HepG2 (cell line): Measurements from ENCODE around the gene SGSM1. TPM values are rescaled to one million over a fixed set of nuclear protein-coding genes. Genes with fewer than 3 reads are reported as not detected.

Source experiments
- ATF7 ChIP-seq, 2 experiments: fragments of 450-650 bp in 1 of 2; sonication (generic) in 1 of 2; formaldehyde crosslinking in 1 of 2; IDR thresholded peaks; 2 replicates each; pipeline versions ENCODE4 v1.4.0 to v1.6.1; 2016 to 2020; ENCODE audit warnings: antibody characterized with exemption in 1 of 2, mild to moderate bottlenecking in 1 of 2, missing genetic modification reagents in 1 of 2
- BCL6 ChIP-seq: IDR thresholded peaks from 2 replicates; pipeline ENCODE4 v1.6.1; 2016; ENCODE audit warnings: missing genetic modification reagents, missing compliant biosample characterization
- CC2D1A ChIP-seq: sonication (generic); formaldehyde crosslinking; IDR thresholded peaks from 2 replicates; pipeline ENCODE4 v1.8.1; 2023; ENCODE audit warnings: mild to moderate bottlenecking, missing genetic modification reagents
- IKZF5 ChIP-seq: IDR thresholded peaks from 2 replicates; pipeline ENCODE4 v1.6.1; 2018; ENCODE audit warnings: missing genetic modification reagents, mild to moderate bottlenecking, missing compliant biosample characterization
- IRX3 ChIP-seq: sonication (generic); formaldehyde crosslinking; IDR thresholded peaks from 2 replicates; pipeline ENCODE4 v1.8.1; 2023; ENCODE audit warnings: mild to moderate bottlenecking, low read depth, missing genetic modification reagents, borderline replicate concordance
- KDM6A ChIP-seq: IDR thresholded peaks from 2 replicates; pipeline ENCODE4 v1.6.1; 2016; ENCODE audit warnings: low read depth
- MEIS1 ChIP-seq: sonication (generic); formaldehyde crosslinking; IDR thresholded peaks from 2 replicates; pipeline ENCODE4 v1.9.0; 2021; ENCODE audit warnings: mild to moderate bottlenecking, missing genetic modification reagents, moderate library complexity, borderline replicate concordance
- NFKBIZ ChIP-seq: IDR thresholded peaks from 2 replicates; pipeline ENCODE4 v1.6.1; 2018; ENCODE audit warnings: missing genetic modification reagents, missing compliant biosample characterization
- REXO4 ChIP-seq: sonication (generic); formaldehyde crosslinking; IDR thresholded peaks from 2 replicates; pipeline ENCODE4 v1.8.0; 2022; ENCODE audit warnings: missing genetic modification reagents, mild to moderate bottlenecking, borderline replicate concordance
- SALL2 ChIP-seq: sonication (generic); formaldehyde crosslinking; IDR thresholded peaks from 2 replicates; pipeline ENCODE4 v1.8.1; 2023; ENCODE audit warnings: mild to moderate bottlenecking, missing genetic modification reagents, inconsistent platforms
- SKI ChIP-seq: fragments of 450-650 bp; IDR thresholded peaks from one replicate; pipeline ENCODE4 v1.6.1; 2018; ENCODE audit warnings: mild to moderate bottlenecking; ENCODE audit not compliant: partially characterized antibody
- TMF1 ChIP-seq: sonication (generic); formaldehyde crosslinking; IDR thresholded peaks from 2 replicates; pipeline ENCODE4 v1.8.1; 2022; ENCODE audit warnings: low read depth, missing genetic modification reagents
- TRIM24 ChIP-seq: sonication (generic); formaldehyde crosslinking; IDR thresholded peaks from 2 replicates; pipeline ENCODE4 v1.8.0; 2022; ENCODE audit warnings: mild to moderate bottlenecking, missing genetic modification reagents
- ZHX2 ChIP-seq, 2 experiments: sonication (generic) in 1 of 2; formaldehyde crosslinking in 1 of 2; IDR thresholded peaks; 2 replicates each; pipeline versions ENCODE4 v1.6.1 to v1.9.0; 2014 to 2022; ENCODE audit warnings: antibody characterized with exemption in 1 of 2, borderline replicate concordance in 1 of 2, inconsistent platforms in 1 of 2, low read depth in 1 of 2, missing genetic modification reagents in 1 of 2
- ZNF232 ChIP-seq: sonication (generic); formaldehyde crosslinking; IDR thresholded peaks from 2 replicates; pipeline ENCODE4 v1.4.0; 2020; ENCODE audit warnings: missing genetic modification reagents, borderline replicate concordance
- ZNF451 ChIP-seq: sonication (generic); formaldehyde crosslinking; IDR thresholded peaks from 2 replicates; pipeline ENCODE4 v1.5.0; 2020; ENCODE audit warnings: mild to moderate bottlenecking, missing genetic modification reagents
- ZNF550 ChIP-seq: sonication (generic); formaldehyde crosslinking; IDR thresholded peaks from 2 replicates; pipeline ENCODE4 v1.4.0; 2020; ENCODE audit warnings: mild to moderate bottlenecking, missing genetic modification reagents, borderline replicate concordance
- ZNF652 ChIP-seq: IDR thresholded peaks from 2 replicates; pipeline ENCODE4 v1.6.1; 2016; ENCODE audit warnings: low read depth, borderline replicate concordance
- polyA plus RNA-seq, 8 experiments: library from polyadenylated mRNA; depleted of rRNA in 3 of 8; stranded (reverse) in 7 of 8; unstranded in 1 of 8; fragments of >200 nt; fragmentation: Illumina TruSeq in 4 of 8; extraction: Trizol in 4 of 8; gene quantifications; 2 replicates each; pipeline versions ENCODE4 v1.2.1 to v1.2.3, GENCODE V29; 2011 to 2016; ENCODE audit warnings: low read depth in 4 of 8, missing spikeins in 1 of 8, mixed read lengths in 1 of 8; ENCODE audit not compliant: insufficient read depth in 1 of 8
- total RNA-seq, 5 experiments: library from RNA; depleted of rRNA; stranded (reverse); fragments of >200 nt; fragmentation: Illumina TruSeq; extraction: Trizol; gene quantifications; 2 replicates each; pipeline ENCODE4 v1.2.3, GENCODE V29; 2016; ENCODE audit warnings: low read depth in 1 of 5
- TF ChIP-seq, protein P1 (sequence below): sonication (generic); formaldehyde crosslinking; IDR thresholded peaks from 2 replicates; pipeline ENCODE4 v1.8.0; 2022; ENCODE audit warnings: mild to moderate bottlenecking, missing genetic modification reagents, moderate library complexity

SGSM1 gene
- total and polyA plus RNA-seq, 2 of the 13 experiments (the other 11 are each of a cell fraction or from before 2014, with no cell fraction given), result 0.07 TPM; not detected in 1

DNA sequence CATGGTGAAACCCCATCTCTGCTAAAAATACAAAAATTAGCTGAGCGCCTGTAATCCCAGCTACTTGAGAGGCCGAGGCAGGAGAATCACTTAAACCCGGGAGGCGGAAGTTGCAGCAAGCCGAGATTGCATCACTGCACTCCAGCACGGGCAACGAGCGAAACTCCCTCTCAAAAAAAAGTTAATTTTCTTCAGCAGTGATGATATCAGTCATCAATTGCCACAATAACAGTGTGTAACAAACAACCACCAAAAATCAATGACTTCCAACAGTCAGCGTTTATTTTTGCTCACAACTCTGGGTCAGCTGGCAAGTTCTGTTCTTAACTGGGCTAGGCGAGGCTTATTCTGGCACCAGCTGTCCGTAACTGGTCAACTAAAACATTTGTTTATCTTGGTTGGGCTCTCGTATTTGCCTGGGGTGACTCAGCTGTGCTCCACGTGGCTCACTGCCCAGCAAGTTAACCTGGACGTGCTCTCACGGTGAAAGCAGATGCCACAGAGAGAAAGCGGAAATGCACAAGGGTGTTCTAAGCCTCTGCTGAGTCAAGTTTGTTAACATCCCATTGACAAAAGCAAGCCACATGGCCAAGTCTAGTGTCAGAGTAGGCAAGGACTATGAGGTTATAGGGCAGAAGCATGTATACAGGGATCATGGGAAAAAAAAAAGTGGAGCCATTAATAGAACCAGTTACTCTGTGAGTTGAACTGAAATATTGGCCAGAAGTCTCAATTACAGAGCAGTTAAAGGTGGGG, 88.4 kb downstream of the SGSM1 start (continued):
- TF ChIP-seq TMF1 (CRISPR knock-in tag), result no peak
- TF ChIP-seq NFKBIZ (CRISPR knock-in tag), result peak; percentile 58; the same call in 1 of the 2 replicates
- TF ChIP-seq IRX3 (CRISPR knock-in tag), result no peak
- no peak for TF ChIP-seq ZNF550
- no peak for TF ChIP-seq CC2D1A (CRISPR knock-in tag)
- peak; percentile 41 for TF ChIP-seq SKI
- no peak for TF ChIP-seq TRIM24 (CRISPR knock-in tag)
- TF ChIP-seq ZNF451 (CRISPR knock-in tag), result no peak
- peak; percentile 76 for TF ChIP-seq IKZF5 (CRISPR knock-in tag)
- TF ChIP-seq REXO4 (CRISPR knock-in tag), result no peak
- TF ChIP-seq SALL2 (CRISPR knock-in tag), result no peak
- TF ChIP-seq ZHX2 (IDR thresholded peaks at IDR 0.05; ENCODE audit: low read depth), result no peak
- no peak; the same call in 1 of the 2 replicates for TF ChIP-seq ZHX2 (CRISPR knock-in tag; IDR thresholded peaks at IDR 0.05; ENCODE audit: borderline replicate concordance)
- TF ChIP-seq BCL6, result peak; percentile 41; the same call in 1 of the 2 replicates
- no peak; the same call in 1 of the 2 replicates for TF ChIP-seq ZNF652 (CRISPR knock-in tag)
- TF ChIP-seq KDM6A (CRISPR knock-in tag), result peak; percentile 58; the same call in 1 of the 2 replicates
- TF ChIP-seq ATF7 (IDR thresholded peaks at IDR 0.05), result no peak
- TF ChIP-seq ATF7 (CRISPR knock-in tag; IDR thresholded peaks at IDR 0.05), result no peak
- TF ChIP-seq, protein P1, sequence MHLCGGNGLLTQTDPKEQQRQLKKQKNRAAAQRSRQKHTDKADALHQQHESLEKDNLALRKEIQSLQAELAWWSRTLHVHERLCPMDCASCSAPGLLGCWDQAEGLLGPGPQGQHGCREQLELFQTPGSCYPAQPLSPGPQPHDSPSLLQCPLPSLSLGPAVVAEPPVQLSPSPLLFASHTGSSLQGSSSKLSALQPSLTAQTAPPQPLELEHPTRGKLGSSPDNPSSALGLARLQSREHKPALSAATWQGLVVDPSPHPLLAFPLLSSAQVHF, result no peak
- peak; percentile 80; the same call in 1 of the 2 replicates for TF ChIP-seq ZNF232 (CRISPR knock-in tag)
- 0 out of 2 replicates have a peak, but pooled peaks have one; percentile 29 for TF ChIP-seq MEIS1 (CRISPR knock-in tag)
